CD1c-positive myeloid dendritic cell (primary cell): ENCODE data around the gene WFDC1.

ENCODE experiments used
- DNase-seq: peaks from one replicate; pipeline ENCODE4 v3.0.0-alpha.2; 2016; ENCODE audit errors: extremely low spot score

WFDC1 gene

GRCh38 chr16:84351630-84352029, 57.0 kb downstream of the WFDC1 start:
- no peak for DNase-seq

GRCh38 chr16:84354306-84354705, 59.6 kb downstream of the WFDC1 start:
- DNase-seq, result no peak

- no peak for DNase-seq
These were observed 60.5 kb downstream of the WFDC1 start for GRCh38 chr16:84355149-84355548.

- no peak for DNase-seq
These were observed 61.5 kb downstream of the WFDC1 start for GRCh38 chr16:84356176-84356575.

DNA sequence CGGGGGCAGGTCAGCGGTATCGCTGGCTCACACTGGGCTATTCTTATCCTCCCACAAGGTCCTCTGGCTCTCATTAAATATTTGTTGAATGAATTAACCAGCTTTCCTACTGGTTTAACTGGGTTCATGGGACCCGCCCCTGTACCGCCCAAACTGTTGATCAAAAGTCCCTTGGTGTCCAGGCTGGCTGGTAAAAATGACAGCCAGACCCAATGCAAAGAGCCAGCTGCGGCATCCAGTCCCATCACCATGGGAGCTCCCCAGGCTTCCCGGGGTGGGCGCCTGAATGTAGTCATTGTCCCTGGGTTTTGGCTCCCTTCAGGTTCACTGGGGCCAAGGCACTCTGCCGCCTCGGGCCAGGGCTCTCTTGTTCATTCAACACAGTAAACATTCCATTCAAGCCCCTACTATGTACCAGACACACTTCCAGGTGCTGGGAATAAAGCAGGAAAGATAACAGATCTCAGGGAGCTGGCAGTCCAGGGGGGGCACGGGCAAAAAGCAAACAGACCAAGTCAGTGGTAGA, 62.0 kb downstream of the WFDC1 start:
- no peak for DNase-seq

GRCh38 chr16:84357191-84357651, 62.5 kb downstream of the WFDC1 start:
- DNase-seq, result peak; percentile 45

DNA sequence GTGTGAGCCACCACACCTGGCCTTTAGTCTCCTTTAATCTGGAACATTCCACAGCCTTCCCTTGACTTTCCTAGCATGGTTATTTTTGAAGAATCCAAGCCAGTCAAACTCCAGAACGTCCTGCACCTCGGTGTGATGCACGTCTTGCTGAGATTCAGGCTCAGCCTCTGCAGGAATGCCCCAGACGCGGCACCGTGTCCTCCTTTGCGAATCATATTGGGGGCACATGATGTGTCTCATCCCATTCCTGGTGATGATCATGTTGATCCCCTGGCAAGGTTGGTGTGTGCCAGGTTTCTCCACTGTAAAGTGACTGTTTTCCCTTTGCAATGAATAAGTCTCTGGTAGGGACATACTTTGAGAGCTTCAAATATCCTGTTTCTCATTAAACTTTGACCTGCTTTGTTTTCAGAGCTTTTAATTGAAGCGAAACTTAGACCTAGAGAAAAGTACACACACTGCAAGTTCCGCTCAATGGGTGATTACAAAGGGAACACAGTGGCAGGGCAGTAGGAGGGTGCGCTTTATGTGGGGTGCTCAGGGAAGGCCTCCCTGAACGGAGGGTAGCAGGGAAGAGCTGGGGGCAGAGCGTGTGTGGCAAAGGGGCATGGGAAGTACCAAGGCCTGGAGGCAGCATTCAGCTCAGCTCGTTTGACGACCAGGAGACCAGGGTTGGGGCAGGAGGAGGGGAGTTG, 64.1 kb downstream of the WFDC1 start:
- DNase-seq, result no peak

DNA sequence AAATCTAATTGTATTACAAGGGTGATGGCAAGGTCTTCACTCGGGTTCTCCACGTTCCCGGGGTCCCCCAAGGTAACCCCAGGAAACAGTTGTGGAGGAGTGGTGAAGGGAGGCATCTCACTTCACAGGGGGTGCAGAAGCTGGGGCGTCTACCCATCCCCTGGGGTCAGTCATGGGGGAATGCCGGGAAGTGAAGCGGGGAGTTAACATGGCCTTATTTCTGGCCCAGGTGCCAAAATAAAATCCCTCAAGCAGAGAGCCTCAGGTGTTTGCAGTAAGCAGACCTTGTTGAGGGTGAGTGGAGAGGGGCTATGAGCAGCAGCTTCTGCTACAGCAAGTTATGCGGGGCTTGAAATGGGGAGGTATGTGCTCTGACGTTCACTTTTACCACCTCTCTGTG, 64.6 kb downstream of the WFDC1 start:
- DNase-seq, result no peak

DNA sequence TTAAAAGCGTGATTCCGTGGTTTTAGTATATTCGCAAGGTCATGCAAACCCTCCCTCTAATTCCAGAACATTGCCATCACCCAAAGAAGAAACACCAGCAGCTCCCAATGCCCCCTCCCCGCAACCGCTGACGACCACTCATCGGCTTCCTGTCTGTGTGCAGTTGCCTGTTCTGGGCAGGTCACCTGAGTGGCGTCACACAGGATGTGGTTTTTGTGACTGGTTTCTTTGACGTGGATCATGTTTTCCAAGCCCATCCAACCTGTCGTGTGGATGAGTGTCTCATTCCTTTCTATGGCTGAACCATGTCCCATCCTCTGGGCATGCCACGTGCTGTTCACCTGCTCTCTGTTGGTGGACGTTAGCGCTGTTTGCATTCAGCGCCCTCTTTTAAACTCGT, 65.5 kb downstream of the WFDC1 start:
- DNase-seq, result no peak

DNA sequence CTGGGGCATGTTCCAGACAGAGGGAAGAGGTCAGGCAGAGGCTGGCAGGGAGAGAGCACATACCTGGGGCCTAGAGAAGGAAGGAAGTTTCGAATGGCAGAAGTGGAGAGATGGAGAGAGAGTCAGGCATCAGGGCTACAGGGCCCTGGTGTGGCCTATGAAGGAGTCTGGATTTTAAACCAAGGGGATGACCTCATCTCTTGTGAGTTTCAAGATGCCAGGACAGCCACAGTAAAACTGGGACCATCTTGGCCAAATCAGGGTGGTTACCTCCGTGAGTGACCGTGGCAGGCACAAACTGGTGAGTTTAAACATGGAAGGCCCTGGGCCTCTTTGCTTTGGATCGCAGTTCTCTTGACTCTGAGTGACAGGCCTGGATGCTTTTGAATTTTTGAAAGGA, 66.1 kb downstream of the WFDC1 start:
- no peak for DNase-seq

DNA sequence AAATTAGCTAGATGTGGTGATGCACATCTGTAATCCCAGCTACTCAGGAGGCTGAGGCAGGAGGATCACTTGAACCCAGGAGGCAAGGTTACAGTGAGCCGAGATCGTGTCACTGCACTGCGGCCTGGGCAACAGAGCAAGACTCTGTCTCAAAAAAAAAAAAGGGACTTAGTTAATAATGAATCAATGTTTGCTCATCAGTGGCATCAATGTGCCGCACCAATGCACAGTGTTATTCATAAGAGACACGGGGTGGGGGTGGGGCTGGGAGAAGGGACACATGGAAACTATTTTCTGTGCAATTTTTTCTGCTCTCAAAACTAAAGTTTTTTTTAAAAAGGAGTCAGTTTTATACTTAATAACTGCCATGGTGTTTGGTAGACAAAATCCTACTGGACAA, 66.9 kb downstream of the WFDC1 start:
- DNase-seq, result no peak

GRCh38 chr16:84362471-84362941, 67.8 kb downstream of the WFDC1 start:
- no peak for DNase-seq

DNA sequence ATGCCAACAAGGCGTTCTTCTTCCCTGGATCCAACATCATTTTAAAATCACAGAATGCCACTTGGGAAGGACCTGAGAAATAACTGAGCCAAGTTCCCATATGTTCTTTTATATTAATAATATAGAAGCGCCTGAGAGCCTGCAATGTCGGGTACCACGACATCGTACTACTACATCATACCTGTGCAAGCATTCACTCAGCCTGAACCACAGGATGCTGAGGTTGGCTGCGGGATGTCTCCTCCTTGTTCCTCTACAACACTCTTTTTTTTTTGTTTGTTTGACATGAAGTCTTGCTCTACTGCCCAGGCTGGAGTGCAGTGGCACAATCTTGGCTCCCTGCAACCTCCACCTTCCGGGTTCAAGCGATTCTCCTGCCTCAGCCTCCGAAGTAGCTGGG, 71.5 kb downstream of the WFDC1 start:
- no peak for DNase-seq

DNA sequence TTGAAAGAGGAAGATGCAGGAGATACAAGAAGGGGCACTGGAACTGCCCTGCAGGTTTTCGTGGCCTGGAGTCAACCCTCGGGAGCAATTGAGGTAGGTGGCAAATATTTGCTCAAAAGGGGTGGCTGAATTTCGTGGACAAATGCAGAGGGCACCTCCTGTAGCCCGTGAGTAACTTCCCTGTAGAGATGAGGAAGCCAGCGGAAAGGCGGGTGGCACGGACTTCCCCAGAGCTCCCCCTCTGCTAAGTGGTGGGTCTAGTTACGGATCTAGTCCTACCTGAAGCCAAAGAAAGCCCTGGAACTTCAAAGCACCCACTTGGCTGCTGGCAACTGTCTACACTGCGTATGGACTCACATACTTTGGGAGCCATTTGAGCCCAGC, 72.6 kb downstream of the WFDC1 start:
- DNase-seq, result peak; percentile 5

DNA sequence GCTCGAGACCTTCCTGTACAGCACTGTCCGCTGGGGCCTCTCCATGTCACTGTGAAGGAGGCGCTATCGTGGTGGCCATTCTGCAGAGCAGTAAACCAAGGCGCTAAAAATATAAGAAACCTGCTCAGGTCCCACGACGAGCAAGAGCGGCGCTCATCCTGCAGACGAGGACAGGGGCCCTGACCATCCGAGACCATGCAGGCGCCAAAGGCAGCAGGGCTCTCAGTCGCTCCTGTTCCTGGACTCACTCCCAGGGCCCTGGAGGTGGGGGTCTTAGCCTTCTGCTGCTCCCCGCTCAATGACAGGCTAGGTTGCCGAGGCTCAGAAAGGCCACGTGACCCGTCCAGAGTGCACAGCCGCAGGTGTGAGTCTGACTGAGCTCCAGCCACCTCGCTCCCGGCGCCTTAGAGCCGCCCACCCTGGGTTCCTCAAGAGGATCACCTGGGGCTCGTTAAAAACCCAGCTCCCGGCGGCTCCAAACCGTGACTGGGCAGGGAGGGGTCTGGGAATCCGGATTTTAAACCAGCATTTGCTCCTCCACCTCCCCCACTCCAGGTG, 73.2 kb downstream of the WFDC1 start:
- DNase-seq, result no peak

GRCh38 chr16:84368308-84368996, 73.8 kb downstream of the WFDC1 start, which contains the start of gene ATP2C2:
Gene ATP2C2, plus strand, starts transcription at chr16:84368538. Its CDS starts 78 bp downstream, at chr16:84368616.
- no peak for DNase-seq

DNA sequence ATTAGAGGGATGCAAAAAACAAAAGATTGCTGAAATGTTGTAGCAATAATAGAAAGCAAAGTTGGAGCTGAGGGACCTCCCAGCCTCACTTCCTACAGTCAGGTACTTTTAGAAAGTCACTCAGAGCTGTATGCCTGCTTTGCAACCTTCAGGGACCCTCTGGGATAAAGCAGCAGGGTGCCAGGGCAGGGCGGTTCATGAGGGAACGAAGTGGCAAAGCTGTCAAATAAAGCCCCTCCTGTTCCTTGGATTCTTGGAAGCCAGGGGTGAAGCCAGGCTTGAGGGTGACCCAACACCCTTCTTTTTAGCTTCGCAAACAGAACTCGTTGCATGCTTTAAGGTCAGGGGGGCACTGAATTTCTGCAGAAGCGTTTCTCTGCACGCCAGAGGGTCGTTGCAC, 74.4 kb downstream of the WFDC1 start:
- no peak for DNase-seq

DNA sequence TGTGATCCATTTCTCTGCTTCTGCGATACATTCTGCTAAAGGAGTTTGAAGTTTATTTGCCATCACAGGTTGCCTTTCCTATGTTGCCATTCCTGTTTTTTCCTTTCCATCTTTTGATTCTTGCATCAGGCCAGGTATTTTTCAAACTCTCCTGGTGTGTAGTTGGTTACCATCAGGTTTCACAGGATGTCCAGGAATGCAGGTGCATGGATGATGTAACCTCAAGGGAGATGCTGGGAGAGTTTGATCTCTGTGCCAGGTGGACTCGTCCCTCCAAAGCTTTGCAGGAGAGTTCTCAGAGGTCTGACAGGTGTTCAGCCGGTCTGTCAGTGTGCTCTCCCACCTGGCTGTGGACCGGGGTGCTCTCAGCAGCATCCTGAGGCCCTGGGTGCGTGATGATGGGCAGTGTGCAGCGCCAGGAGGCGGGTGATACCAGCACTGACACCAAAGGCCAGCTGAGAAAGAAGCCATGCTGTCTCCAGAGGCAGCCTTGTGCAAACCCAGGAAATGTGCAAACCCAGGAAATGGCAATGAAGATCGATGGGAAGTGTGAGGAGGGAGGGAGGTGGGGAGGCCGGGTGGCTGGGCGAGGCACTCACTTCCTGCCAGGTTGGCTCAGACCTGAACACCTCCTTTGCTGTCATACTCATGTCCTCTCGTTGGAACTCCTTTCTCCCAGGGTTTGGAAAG, 75.4 kb downstream of the WFDC1 start:
- DNase-seq, result no peak

GRCh38 chr16:84370723-84371552, 76.3 kb downstream of the WFDC1 start:
- DNase-seq, result no peak

- no peak for DNase-seq
These were observed 76.8 kb downstream of the WFDC1 start for GRCh38 chr16:84371553-84371865.

GRCh38 chr16:84373907-84374489, 79.3 kb downstream of the WFDC1 start:
- DNase-seq, result no peak
